HG02970 (cell line): Measurements from ENCODE around the gene BANF2.

Experiments
- ATAC-seq: cut with Tn5 transposase; IDR thresholded peaks from one replicate; pipeline ENCODE4 v1.9.1; 2021; ENCODE audit warnings: mild to moderate bottlenecking, moderate library complexity, moderate number of reproducible peaks; ENCODE audit not compliant: unreplicated experiment, low FRiP score

BANF2 gene

GRCh38 chr20:17663486-17663885 is 36.3 kb upstream of the BANF2 start:
- no peak for ATAC-seq

- no peak for ATAC-seq
Measured at GRCh38 chr20:17664025-17664633, 35.6 kb upstream of the BANF2 start.

- ATAC-seq: no peak
Measured at GRCh38 chr20:17665756-17666155, 34.0 kb upstream of the BANF2 start.

- ATAC-seq: no peak
Measured at GRCh38 chr20:17666481-17666880, 33.3 kb upstream of the BANF2 start.

GRCh38 chr20:17667445-17667844 is 32.3 kb upstream of the BANF2 start:
- no peak for ATAC-seq

- ATAC-seq: no peak
Measured at GRCh38 chr20:17668432-17668831, 31.3 kb upstream of the BANF2 start.

- no peak for ATAC-seq
Measured at GRCh38 chr20:17669306-17669931, 30.3 kb upstream of the BANF2 start.

- no peak for ATAC-seq
Measured at GRCh38 chr20:17671011-17671410, 28.8 kb upstream of the BANF2 start.

GRCh38 chr20:17671565-17671964 is 28.2 kb upstream of the BANF2 start:
- ATAC-seq: no peak

- ATAC-seq: no peak
Measured at GRCh38 chr20:17673084-17673483, 26.7 kb upstream of the BANF2 start.

GRCh38 chr20:17674722-17675518 is 24.8 kb upstream of the BANF2 start:
- ATAC-seq: no peak

GRCh38 chr20:17675519-17676377 is 24.0 kb upstream of the BANF2 start:
- ATAC-seq: no peak

GRCh38 chr20:17676378-17676759 is 23.4 kb upstream of the BANF2 start:
- no peak for ATAC-seq

- no peak for ATAC-seq
Measured at GRCh38 chr20:17676942-17677341, 22.8 kb upstream of the BANF2 start.

GRCh38 chr20:17678295-17678694 is 21.5 kb upstream of the BANF2 start:
- no peak for ATAC-seq

GRCh38 chr20:17678886-17679285 is 20.9 kb upstream of the BANF2 start:
- no peak for ATAC-seq

- ATAC-seq: no peak
Measured at GRCh38 chr20:17679941-17680835, 19.6 kb upstream of the BANF2 start.

- ATAC-seq: peak; percentile 32
Measured at GRCh38 chr20:17680836-17681725, 18.7 kb upstream of the BANF2 start.

- peak; percentile 10 for ATAC-seq
Measured at GRCh38 chr20:17681726-17682102, 18.1 kb upstream of the BANF2 start.
